Mammary epithelial cell (primary cell): ENCODE data around the gene WFDC5.

Experiments used
- CTCF ChIP-seq, 2 donors: IDR thresholded peaks in 1 of 2; conservative IDR thresholded peaks in 1 of 2; 2 replicates each; pipeline ENCODE4 v1.5.1; 2011 to 2012; ENCODE audit warnings: inconsistent platforms in 2 of 2, low read length in 2 of 2, mild to moderate bottlenecking in 2 of 2, control low read depth in 1 of 2, low read depth in 1 of 2; ENCODE audit not compliant: insufficient read depth in 1 of 2; ENCODE audit errors: extremely low read depth in 1 of 2
- EZH2 ChIP-seq: IDR thresholded peaks from 2 replicates; pipeline ENCODE4 v1.6.1; 2012; ENCODE audit warnings: low read length, inconsistent platforms, borderline replicate concordance

GRCh38 chr20:45109634-45110033, 5.3 kb downstream of the WFDC5 start:
- no peak for TF ChIP-seq EZH2
- TF ChIP-seq CTCF (conservative IDR thresholded peaks at IDR 0.05 in 1 of 2, IDR thresholded peaks at IDR 0.05 in 1 of 2; ENCODE audit: extremely low read depth in 1 of 2, insufficient read depth in 1 of 2, low read depth in 1 of 2, low read length in 2 of 2), result no peak
